Measurements from ENCODE around the gene SOAT2. TPM values are rescaled to one million over a fixed set of nuclear protein-coding genes. Genes with fewer than 3 reads are reported as not detected.
"Not testable (repeated sequence)": the region's sequence is repeated elsewhere in the genome, so short reads cannot be mapped to it uniquely, and the experiment has no call there.

Gene SOAT2
- polyA plus RNA-seq, 1 donor (not counting 4 experiments of a cell fraction or from before 2014, with no cell fraction given): not detected

- Histone ChIP-seq H3K79me2 (ENCODE audit: control insufficient read depth, insufficient read depth, low read length) (no peaks in the 10 kb centered on the region), H3K9me1 (ENCODE audit: control insufficient read depth, extremely low read depth, insufficient read depth, low read length) (no peaks in the 10 kb centered on the region), H3K27me3 (ENCODE audit: control insufficient read depth, extremely low read depth, insufficient read depth, low read length) (no peaks in the 10 kb centered on the region), H2AFZ (ENCODE audit: control insufficient read depth, low read length) (no peak overlapping the region), H4K20me1 (ENCODE audit: control insufficient read depth, extremely low read depth, insufficient read depth, low read length) (no peaks in the 10 kb centered on the region), H3K9me3 (ENCODE audit: control insufficient read depth, low read depth, low read length) (no peaks in the 10 kb centered on the region), H3K4me2 (ENCODE audit: control insufficient read depth, extremely low read depth, insufficient read depth, low read depth, low read length) (no peak overlapping the region), H3K27ac (ENCODE audit: control insufficient read depth, insufficient read depth, low read length) (no peak overlapping the region), H3K4me1 (ENCODE audit: control insufficient read depth, extremely low read depth, insufficient read depth, low read length) (no peaks in the 10 kb centered on the region), H3K4me3 (ENCODE audit: control insufficient read depth in 2 of 3, extremely low read depth in 1 of 3, insufficient read depth in 2 of 3, low read depth in 1 of 3, low read length in 3 of 3) (no peak overlapping the region), H3K36me3 (ENCODE audit: control insufficient read depth in 2 of 2, extremely low read depth in 1 of 2, insufficient read depth in 2 of 2, low read length in 2 of 2) (no peaks in the 10 kb centered on the region), H3K9ac (ENCODE audit: control insufficient read depth, extremely low read depth, insufficient read depth, low read length) (no peak overlapping the region)
- dilution Hi-C loops (cut with MboI; ENCODE audit: extremely low pct_ligation_motif_present, low sequenced_read_pairs): no loop called here
- no peak for DNase-seq (ENCODE audit: low read depth, low spot score)
- TF ChIP-seq CTCF (optimal IDR thresholded peaks at IDR 0.05 in 1 of 3, IDR thresholded peaks at IDR 0.05 in 1 of 3, conservative IDR thresholded peaks at IDR 0.05 in 1 of 3; ENCODE audit: extremely low read depth in 1 of 3, insufficient read depth in 2 of 3, low read length in 3 of 3) (no peak), EZH2 (IDR thresholded peaks at IDR 0.05; ENCODE audit: low read length) (no peak)
- no peak for FAIRE-seq
These were observed 3.8 kb downstream of the SOAT2 start for GRCh38 chr12:53107122-53107521.

- H3K4me3 ChIP-seq (ENCODE audit: control insufficient read depth in 2 of 3, extremely low read depth in 1 of 3, insufficient read depth in 2 of 3, low read depth in 1 of 3, low read length in 3 of 3); DNase-seq (ENCODE audit: low read depth, low spot score); H3K36me3 ChIP-seq (ENCODE audit: control insufficient read depth in 2 of 2, extremely low read depth in 1 of 2, insufficient read depth in 2 of 2, low read length in 2 of 2); H3K9ac ChIP-seq (ENCODE audit: control insufficient read depth, extremely low read depth, insufficient read depth, low read length); H3K9me1 ChIP-seq (ENCODE audit: control insufficient read depth, extremely low read depth, insufficient read depth, low read length); H3K9me3 ChIP-seq (ENCODE audit: control insufficient read depth, low read depth, low read length); FAIRE-seq; dilution Hi-C loops (cut with MboI; ENCODE audit: extremely low pct_ligation_motif_present, low sequenced_read_pairs); H2AFZ ChIP-seq (ENCODE audit: control insufficient read depth, low read length); H3K27ac ChIP-seq (ENCODE audit: control insufficient read depth, insufficient read depth, low read length); H4K20me1 ChIP-seq (ENCODE audit: control insufficient read depth, extremely low read depth, insufficient read depth, low read length); H3K79me2 ChIP-seq (ENCODE audit: control insufficient read depth, insufficient read depth, low read length); H3K4me2 ChIP-seq (ENCODE audit: control insufficient read depth, extremely low read depth, insufficient read depth, low read depth, low read length); H3K27me3 ChIP-seq (ENCODE audit: control insufficient read depth, extremely low read depth, insufficient read depth, low read length); H3K4me1 ChIP-seq (ENCODE audit: control insufficient read depth, extremely low read depth, insufficient read depth, low read length): not testable (repeated sequence)
These were observed 9.1 kb downstream of the SOAT2 start for GRCh38 chr12:53112431-53112830.

GRCh38 chr12:53113136-53113705 lies 9.9 kb downstream of the SOAT2 start:
- no peak overlapping the region for H3K27ac ChIP-seq (ENCODE audit: control insufficient read depth, insufficient read depth, low read length)
- H3K9me1 ChIP-seq (ENCODE audit: control insufficient read depth, extremely low read depth, insufficient read depth, low read length): no peaks in the 10 kb centered on the region
- FAIRE-seq (no peak), DNase-seq (ENCODE audit: low read depth, low spot score) (no peak)
- H3K4me3 ChIP-seq (ENCODE audit: control insufficient read depth in 2 of 3, extremely low read depth in 1 of 3, insufficient read depth in 2 of 3, low read depth in 1 of 3, low read length in 3 of 3): no peak overlapping the region
- no peak overlapping the region for H2AFZ ChIP-seq (ENCODE audit: control insufficient read depth, low read length)
- H3K27me3 ChIP-seq (ENCODE audit: control insufficient read depth, extremely low read depth, insufficient read depth, low read length): no peaks in the 10 kb centered on the region
- no peaks in the 10 kb centered on the region for H3K4me1 ChIP-seq (ENCODE audit: control insufficient read depth, extremely low read depth, insufficient read depth, low read length)
- no peaks in the 10 kb centered on the region for H4K20me1 ChIP-seq (ENCODE audit: control insufficient read depth, extremely low read depth, insufficient read depth, low read length)
- TF ChIP-seq CTCF (optimal IDR thresholded peaks at IDR 0.05 in 1 of 3, IDR thresholded peaks at IDR 0.05 in 1 of 3, conservative IDR thresholded peaks at IDR 0.05 in 1 of 3; ENCODE audit: extremely low read depth in 1 of 3, insufficient read depth in 2 of 3, low read length in 3 of 3): no peak
- no peak for TF ChIP-seq EZH2 (IDR thresholded peaks at IDR 0.05; ENCODE audit: low read length)
- no peaks in the 10 kb centered on the region for H3K9me3 ChIP-seq (ENCODE audit: control insufficient read depth, low read depth, low read length)
- dilution Hi-C loops (cut with MboI; ENCODE audit: extremely low pct_ligation_motif_present, low sequenced_read_pairs): no loop called here
- no peaks in the 10 kb centered on the region for H3K36me3 ChIP-seq (ENCODE audit: control insufficient read depth in 2 of 2, extremely low read depth in 1 of 2, insufficient read depth in 2 of 2, low read length in 2 of 2)
- no peak overlapping the region for H3K4me2 ChIP-seq (ENCODE audit: control insufficient read depth, extremely low read depth, insufficient read depth, low read depth, low read length)
- no peak overlapping the region for H3K9ac ChIP-seq (ENCODE audit: control insufficient read depth, extremely low read depth, insufficient read depth, low read length)
- no peaks in the 10 kb centered on the region for H3K79me2 ChIP-seq (ENCODE audit: control insufficient read depth, insufficient read depth, low read length)

All from keratinocyte (primary cell).